ENCODE data around the gene C6orf132. TPM values are rescaled to one million over a fixed set of nuclear protein-coding genes. Genes with fewer than 3 reads are reported as not detected.

The C6orf132 gene
- total and polyA plus RNA-seq, 9 of the 15 experiments (the other 6 are each of a cell fraction or from before 2014, with no cell fraction given) = 0.06 to 0.35 (median 0.14) TPM

- DNase-seq (ENCODE audit: extremely low read depth in 1 of 4, low spot score in 3 of 4) = no peak
- Histone ChIP-seq H3K36me3 (ENCODE audit: control insufficient read depth, insufficient read depth, low read length) (no peaks in the 10 kb centered on the region), H3K4me3 (no peak overlapping the region), H4K20me1 (replicated peaks; ENCODE audit: control insufficient read depth, insufficient read depth, low read length) (no peaks in the 10 kb centered on the region), H3K4me2 (ENCODE audit: insufficient read depth, low read length) (no peak overlapping the region), H2AFZ (ENCODE audit: low read depth, low read length) (no peak overlapping the region), H3K4me1 (replicated peaks in 1 of 2; ENCODE audit: control insufficient read depth in 2 of 2, insufficient read depth in 2 of 2, low read length in 2 of 2) (peaks cover 4 to 24% of the 10 kb centered on the region in 2 experiments; a peak in 4 of 5 replicates), H3K27me3 (ENCODE audit: control insufficient read depth in 2 of 2, insufficient read depth in 2 of 2, low read length in 2 of 2) (no peaks in the 10 kb centered on the region), H3K79me2 (ENCODE audit: control insufficient read depth, insufficient read depth, low read length) (no peaks in the 10 kb centered on the region), H3K9me1 (ENCODE audit: control insufficient read depth, insufficient read depth, low read length) (no peaks in the 10 kb centered on the region), H3K9me3 (replicated peaks; ENCODE audit: control insufficient read depth, insufficient read depth, low read depth, low read length) (no peaks in the 10 kb centered on the region), H3K9ac (ENCODE audit: insufficient read depth in 1 of 2, low read depth in 2 of 2, low read length in 2 of 2) (no peak overlapping the region), H3K27ac (ENCODE audit: extremely low read depth, low read depth, low read length) (no peak overlapping the region)
- FAIRE-seq = no peak
- BruUV-seq (replicated peaks) = no TSS peak
- no peak for ATAC-seq
- in situ Hi-C loops (cut with MboI) = no loop called here
- WGBS (ENCODE audit: insufficient coverage, low coverage, missing lambda C conversion rate) = 8% methylated on average over 3 of the region's 3 CpGs
- ChIA-PET CTCF (ENCODE audit: low intra/inter-chr PET ratio) (no interaction called here), POLR2A (interaction anchor here (0.8 to 1.3 kb wide), 4 partner anchors 8 to 393 kb away, joined by 3 to 5 read pairs (median 4); partner anchors contain the start of gene TOMM6)
- TF ChIP-seq FOXA1 (IDR thresholded peaks at IDR 0.05; ENCODE audit: borderline replicate concordance) = no peak
- TF ChIP-seq CEBPZ (IDR thresholded peaks at IDR 0.05; ENCODE audit: borderline replicate concordance, low read depth, low read length) = no peak
- TF ChIP-seq ZNF408 (CRISPR knock-in tag; IDR thresholded peaks at IDR 0.05; ENCODE audit: low read depth) = no peak
- TF ChIP-seq MYNN (IDR thresholded peaks at IDR 0.05) = no peak
- no peak for TF ChIP-seq MYNN (CRISPR knock-in tag; IDR thresholded peaks at IDR 0.05)
- TF ChIP-seq ZNF740 (CRISPR knock-in tag; IDR thresholded peaks at IDR 0.05) = no peak
- TF ChIP-seq ZNF740 (tag; IDR thresholded peaks at IDR 0.05) = no peak
- no peak for TF ChIP-seq SNIP1 (IDR thresholded peaks at IDR 0.05; ENCODE audit: low read depth)
- TF ChIP-seq TAF1 (IDR thresholded peaks at IDR 0.05; ENCODE audit: control insufficient read depth, extremely low read depth, insufficient read depth, low read length, severe bottlenecking) = no peak
- TF ChIP-seq ZEB2 (IDR thresholded peaks at IDR 0.05) = no peak
- TF ChIP-seq MECOM (CRISPR knock-in tag; IDR thresholded peaks at IDR 0.05) = no peak
- TF ChIP-seq TCFL5 (CRISPR knock-in tag; conservative IDR thresholded peaks at IDR 0.05) = no peak
- no peak for TF ChIP-seq ZNF586 (CRISPR knock-in tag; conservative IDR thresholded peaks at IDR 0.05)
- TF ChIP-seq EZH2 (IDR thresholded peaks at IDR 0.05; ENCODE audit: borderline replicate concordance, low read depth, low read length) = no peak
- TF ChIP-seq TCF7L2 (IDR thresholded peaks at IDR 0.05; ENCODE audit: low read depth, low read length) = no peak
- no peak for TF ChIP-seq BHLHE40 (IDR thresholded peaks at IDR 0.05; ENCODE audit: low read length)
- TF ChIP-seq MEIS2 (IDR thresholded peaks at IDR 0.05; ENCODE audit: partially characterized antibody) = no peak
- no peak for TF ChIP-seq ZNF239 (CRISPR knock-in tag; IDR thresholded peaks at IDR 0.05)
- no peak for TF ChIP-seq ZNF583 (CRISPR knock-in tag; IDR thresholded peaks at IDR 0.05)
- no peak for TF ChIP-seq SMAD1 (IDR thresholded peaks at IDR 0.05; ENCODE audit: low read depth, low read length, partially characterized antibody)
- TF ChIP-seq PCBP1 (IDR thresholded peaks at IDR 0.05; ENCODE audit: low read depth, low read length, poor library complexity, severe bottlenecking) = no peak
- intact Hi-C loops (cut with micrococcal nuclease) = no loop called here
Observed at GRCh38 chr6:42179945-42180313, 37.5 kb upstream of the C6orf132 start.

Measured in K562 (cell line).